ENCODE data around the gene ATP8B1. TPM values are rescaled to one million over a fixed set of nuclear protein-coding genes. Genes with fewer than 3 reads are reported as not detected.

ATP8B1 gene
- total RNA-seq, 2 donors from 2014 or later, result 18.5 to 41.5 TPM

- no peak for DNase-seq
- Histone ChIP-seq H3K27me3 (no peaks in the 10 kb centered on the region), H3K27ac (peak overlapping the region in 3 of 4 donors; percentile 48 to 66 (median 54)), H3K36me3 (replicated peaks in 1 of 2; ENCODE audit: insufficient read depth in 1 of 2, low read depth in 2 of 2) (no peaks in the 10 kb centered on the region), H3K4me1 (peaks cover 13% of the 10 kb centered on the region), H3K4me3 (no peak overlapping the region), H3K9me3 (no peaks in the 10 kb centered on the region)
- intact Hi-C loops (cut with DNase I), result no loop called here
- WGBS, 2 donors, result 62 to 71% methylated on average over 3 of the region's 3 CpGs
- TF ChIP-seq CTCF (IDR thresholded peaks at IDR 0.05), result no peak
- TF ChIP-seq POLR2A (IDR thresholded peaks at IDR 0.05), result no peak
- no peak for ATAC-seq
Observed at GRCh38 chr18:57845605-57846074, 42.5 kb upstream of the ATP8B1 start.

- H3K4me1 ChIP-seq, result peaks cover 13% of the 10 kb centered on the region
- 97% methylated on average over 7 of the region's 7 CpGs for WGBS, 2 donors
- H3K9me3 ChIP-seq, result no peaks in the 10 kb centered on the region
- H3K36me3 ChIP-seq (replicated peaks in 1 of 2; ENCODE audit: insufficient read depth in 1 of 2, low read depth in 2 of 2), result no peaks in the 10 kb centered on the region
- no peak overlapping the region for H3K27ac ChIP-seq
- no peak for TF ChIP-seq POLR2A (IDR thresholded peaks at IDR 0.05)
- TF ChIP-seq CTCF (IDR thresholded peaks at IDR 0.05), result no peak
- H3K27me3 ChIP-seq, result no peaks in the 10 kb centered on the region
- no peak overlapping the region for H3K4me3 ChIP-seq
- intact Hi-C loops (cut with DNase I), result no loop called here
- DNase-seq (no peak), ATAC-seq (no peak)
Observed at GRCh38 chr18:57844319-57844718, 41.2 kb upstream of the ATP8B1 start.

- peaks cover 13% of the 10 kb centered on the region for H3K4me1 ChIP-seq
- intact Hi-C loops (cut with DNase I), result no loop called here
- H3K36me3 ChIP-seq (replicated peaks in 1 of 2; ENCODE audit: insufficient read depth in 1 of 2, low read depth in 2 of 2), result no peaks in the 10 kb centered on the region
- DNase-seq (no peak), ATAC-seq (no peak)
- no peaks in the 10 kb centered on the region for H3K9me3 ChIP-seq
- 79 to 85% methylated on average over 5 of the region's 5 CpGs for WGBS, 2 donors
- no peak overlapping the region for H3K4me3 ChIP-seq
- no peak for TF ChIP-seq POLR2A (IDR thresholded peaks at IDR 0.05)
- no peak for TF ChIP-seq CTCF (IDR thresholded peaks at IDR 0.05)
- no peak overlapping the region for H3K27ac ChIP-seq
- no peaks in the 10 kb centered on the region for H3K27me3 ChIP-seq
Observed at GRCh38 chr18:57843386-57843785, 40.3 kb upstream of the ATP8B1 start.

GRCh38 chr18:57841568-57841967 is 38.5 kb upstream of the ATP8B1 start:
- intact Hi-C loops (cut with DNase I), result no loop called here
- no peak for DNase-seq
- ATAC-seq, result no peak
- no peak overlapping the region for H3K4me3 ChIP-seq
- H3K4me1 ChIP-seq, result peaks cover 10% of the 10 kb centered on the region
- H3K27me3 ChIP-seq, result no peaks in the 10 kb centered on the region
- H3K36me3 ChIP-seq (replicated peaks in 1 of 2; ENCODE audit: insufficient read depth in 1 of 2, low read depth in 2 of 2), result no peaks in the 10 kb centered on the region
- 66 to 78% methylated on average over 2 of the region's 2 CpGs for WGBS, 2 donors
- H3K27ac ChIP-seq, result no peak overlapping the region
- no peaks in the 10 kb centered on the region for H3K9me3 ChIP-seq
- TF ChIP-seq POLR2A (IDR thresholded peaks at IDR 0.05), result no peak
- no peak for TF ChIP-seq CTCF (IDR thresholded peaks at IDR 0.05)

- H3K4me3 ChIP-seq, result no peak overlapping the region
- no peaks in the 10 kb centered on the region for H3K27me3 ChIP-seq
- H3K9me3 ChIP-seq, result no peaks in the 10 kb centered on the region
- no peaks in the 10 kb centered on the region for H3K4me1 ChIP-seq
- intact Hi-C loops (cut with DNase I), result no loop called here
- ATAC-seq (no peak), DNase-seq (no peak)
- 78 to 86% methylated on average over 6 of the region's 6 CpGs for WGBS, 2 donors
- no peak overlapping the region for H3K27ac ChIP-seq
- TF ChIP-seq CTCF (IDR thresholded peaks at IDR 0.05) (no peak), POLR2A (IDR thresholded peaks at IDR 0.05) (no peak)
- H3K36me3 ChIP-seq (replicated peaks in 1 of 2; ENCODE audit: insufficient read depth in 1 of 2, low read depth in 2 of 2), result no peaks in the 10 kb centered on the region
Observed at GRCh38 chr18:57839942-57840381, 36.8 kb upstream of the ATP8B1 start.

Measured in body of pancreas (tissue), 4 donors.